ENCODE measurements around the gene IL1R1.
"Not testable (repeated sequence)": the region's sequence is repeated elsewhere in the genome, so short reads cannot be mapped to it uniquely, and the experiment has no call there.

IL1R1 gene, protein sequence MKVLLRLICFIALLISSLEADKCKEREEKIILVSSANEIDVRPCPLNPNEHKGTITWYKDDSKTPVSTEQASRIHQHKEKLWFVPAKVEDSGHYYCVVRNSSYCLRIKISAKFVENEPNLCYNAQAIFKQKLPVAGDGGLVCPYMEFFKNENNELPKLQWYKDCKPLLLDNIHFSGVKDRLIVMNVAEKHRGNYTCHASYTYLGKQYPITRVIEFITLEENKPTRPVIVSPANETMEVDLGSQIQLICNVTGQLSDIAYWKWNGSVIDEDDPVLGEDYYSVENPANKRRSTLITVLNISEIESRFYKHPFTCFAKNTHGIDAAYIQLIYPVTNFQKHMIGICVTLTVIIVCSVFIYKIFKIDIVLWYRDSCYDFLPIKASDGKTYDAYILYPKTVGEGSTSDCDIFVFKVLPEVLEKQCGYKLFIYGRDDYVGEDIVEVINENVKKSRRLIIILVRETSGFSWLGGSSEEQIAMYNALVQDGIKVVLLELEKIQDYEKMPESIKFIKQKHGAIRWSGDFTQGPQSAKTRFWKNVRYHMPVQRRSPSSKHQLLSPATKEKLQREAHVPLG

DNA sequence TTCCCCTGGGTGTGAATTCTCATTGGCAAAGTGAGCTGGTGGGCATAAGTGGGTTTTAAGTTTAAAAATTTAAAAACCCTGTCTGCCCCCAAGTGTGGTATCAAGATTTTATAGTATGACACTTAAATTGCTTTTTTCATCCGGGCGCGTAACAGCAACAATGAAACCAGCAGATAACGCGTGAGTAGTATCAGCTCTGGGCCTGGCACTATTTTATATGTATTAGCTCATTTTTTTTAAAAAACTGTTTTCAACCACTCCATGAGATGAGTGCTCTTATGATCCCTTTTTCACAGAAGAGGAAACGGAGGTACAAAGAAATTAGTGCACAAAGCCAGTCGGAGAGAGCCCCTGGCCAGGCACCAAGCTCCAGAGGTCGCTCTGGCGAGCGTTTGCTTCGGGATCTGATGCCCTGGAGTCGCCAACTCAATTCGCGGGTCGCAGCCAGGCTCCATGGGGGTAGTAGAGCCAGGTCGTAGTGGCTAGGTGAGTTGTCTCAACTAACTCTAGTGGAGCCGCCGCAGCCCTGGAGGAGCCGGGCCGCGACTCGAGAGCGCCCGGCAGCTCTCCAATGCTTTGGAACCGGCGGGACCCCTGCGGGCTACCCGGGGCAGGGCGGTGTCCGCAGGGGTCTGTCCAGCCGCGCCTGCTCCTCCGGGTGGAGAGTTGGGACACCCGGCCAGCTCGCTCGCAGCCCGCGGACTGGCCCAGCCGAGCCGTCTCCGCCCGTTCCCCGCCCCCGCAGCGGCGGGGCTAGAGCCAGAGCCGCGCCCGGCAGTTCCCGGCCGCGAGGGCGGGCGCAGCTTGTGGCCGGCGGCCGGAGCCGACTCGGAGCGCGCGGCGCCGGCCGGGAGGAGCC, at the start of gene IL1R1:
Gene IL1R1, plus strand, starts transcription at position 777 of the 859 bp plus-strand sequence. CDS start 14,979 bp downstream, outside the sequence.
- no peak for DNase-seq

DNA sequence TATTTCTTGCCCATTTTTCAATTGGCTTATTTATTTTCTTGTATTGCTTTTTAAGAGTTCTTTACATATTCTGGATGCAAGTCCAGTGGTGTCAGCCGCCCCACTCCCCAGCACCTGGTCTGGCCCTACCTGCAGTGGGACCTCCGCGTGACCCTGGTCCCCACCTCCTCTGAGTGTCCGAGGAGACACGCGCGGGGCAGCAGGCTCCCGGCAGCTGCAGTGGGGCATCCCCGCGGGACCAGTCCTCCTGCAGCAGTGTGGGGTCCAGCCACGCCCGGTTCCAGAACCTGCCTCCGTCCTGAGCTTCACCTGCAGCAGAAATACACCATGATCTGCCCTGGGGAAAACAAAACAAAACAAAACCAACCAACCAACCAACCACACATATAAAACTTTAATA, 48.9 kb upstream of the IL1R1 start:
- DNase-seq = no peak

DNA sequence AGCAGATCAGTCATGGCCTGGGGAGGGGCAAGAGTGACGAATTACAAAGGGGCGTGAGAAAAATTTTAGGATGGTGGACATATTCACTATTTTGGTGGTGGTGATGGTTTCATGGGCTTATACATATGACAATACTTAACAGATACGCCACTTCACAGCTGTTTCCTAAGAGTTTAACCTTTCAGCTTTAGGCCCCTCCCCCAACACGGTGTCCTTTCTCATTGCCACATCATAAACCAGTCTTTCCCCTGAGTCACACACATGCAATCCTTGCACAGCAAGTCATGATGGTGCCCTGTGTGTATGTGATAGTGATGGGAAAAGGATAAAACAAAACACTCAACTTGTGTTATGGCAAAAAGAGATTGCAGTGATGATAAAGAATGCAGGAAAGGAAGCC, 47.6 kb upstream of the IL1R1 start:
- DNase-seq = peak; percentile 73

DNA sequence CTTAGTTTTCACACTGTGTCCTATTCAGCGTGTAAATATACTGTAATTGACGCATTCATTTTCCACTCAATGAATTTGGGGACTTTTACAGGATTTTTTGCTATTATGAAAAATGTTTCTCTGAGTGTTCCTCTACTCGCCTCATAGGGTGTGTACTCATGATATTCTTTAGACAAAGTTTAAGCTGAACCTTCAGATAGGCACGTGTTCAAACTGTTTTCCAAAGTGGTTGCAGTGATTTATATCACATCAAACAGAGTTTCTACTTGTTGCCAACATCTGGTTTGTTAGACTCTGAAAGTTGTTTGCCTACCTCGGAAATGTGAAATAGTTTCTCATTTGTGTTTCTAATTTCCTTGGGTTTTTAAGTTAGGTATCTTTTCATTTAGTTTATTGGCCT, 46.4 kb upstream of the IL1R1 start:
- no peak for DNase-seq

DNA sequence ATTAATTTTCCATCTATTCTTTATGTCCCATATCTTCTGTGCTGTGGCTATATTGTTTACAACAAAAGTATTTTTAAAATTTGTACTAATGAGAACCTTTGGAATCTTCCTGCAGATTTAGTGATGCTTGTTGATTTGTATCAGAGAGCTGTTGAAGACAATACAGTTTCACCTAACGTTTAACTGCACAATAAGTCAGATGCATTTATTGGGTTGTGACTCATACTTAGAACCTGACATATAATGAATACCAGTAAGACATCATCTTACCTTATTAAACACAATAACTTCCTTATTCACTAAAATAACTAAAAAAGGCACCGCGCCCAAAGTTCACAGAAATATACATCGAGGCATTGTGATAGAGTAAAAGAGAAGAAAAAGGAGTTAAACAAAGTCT, 43.8 kb upstream of the IL1R1 start:
- no peak for DNase-seq

DNA sequence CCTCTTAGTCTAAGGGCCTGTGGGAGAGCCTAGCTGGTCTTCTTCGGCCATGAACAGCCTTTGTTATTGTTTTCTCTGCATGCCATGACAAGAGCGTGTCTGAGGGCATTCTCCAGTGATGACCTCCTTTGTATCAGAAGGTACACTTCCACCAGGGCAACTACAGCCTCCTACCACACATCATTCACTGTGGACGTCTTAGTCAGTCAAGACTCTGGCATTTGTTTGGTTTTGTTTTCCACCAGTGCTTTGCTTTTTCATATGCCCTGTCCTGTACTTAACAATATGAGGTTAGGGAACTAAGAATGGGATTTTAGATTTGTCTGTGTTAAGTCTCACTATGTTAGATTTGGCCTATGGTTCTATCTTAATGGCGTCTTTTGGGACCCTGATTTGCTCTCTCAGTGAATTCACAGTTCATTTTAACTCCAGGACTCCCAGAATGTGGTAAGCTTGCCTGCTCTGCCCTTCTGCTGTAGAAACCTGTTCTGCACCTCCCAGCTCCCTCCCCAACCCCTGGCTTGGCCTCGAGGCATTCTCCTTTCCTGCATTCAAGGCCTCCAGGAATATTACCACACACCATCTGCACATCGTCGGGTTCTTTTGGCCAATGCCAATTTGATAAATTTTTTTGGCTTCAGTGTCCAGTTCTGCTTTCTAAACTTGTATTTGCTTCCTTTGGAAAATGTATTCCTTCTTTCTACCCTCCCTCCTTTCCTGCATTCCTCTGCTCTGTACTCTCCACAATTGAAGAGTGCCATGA, 42.8 kb upstream of the IL1R1 start:
- DNase-seq = no peak

DNA sequence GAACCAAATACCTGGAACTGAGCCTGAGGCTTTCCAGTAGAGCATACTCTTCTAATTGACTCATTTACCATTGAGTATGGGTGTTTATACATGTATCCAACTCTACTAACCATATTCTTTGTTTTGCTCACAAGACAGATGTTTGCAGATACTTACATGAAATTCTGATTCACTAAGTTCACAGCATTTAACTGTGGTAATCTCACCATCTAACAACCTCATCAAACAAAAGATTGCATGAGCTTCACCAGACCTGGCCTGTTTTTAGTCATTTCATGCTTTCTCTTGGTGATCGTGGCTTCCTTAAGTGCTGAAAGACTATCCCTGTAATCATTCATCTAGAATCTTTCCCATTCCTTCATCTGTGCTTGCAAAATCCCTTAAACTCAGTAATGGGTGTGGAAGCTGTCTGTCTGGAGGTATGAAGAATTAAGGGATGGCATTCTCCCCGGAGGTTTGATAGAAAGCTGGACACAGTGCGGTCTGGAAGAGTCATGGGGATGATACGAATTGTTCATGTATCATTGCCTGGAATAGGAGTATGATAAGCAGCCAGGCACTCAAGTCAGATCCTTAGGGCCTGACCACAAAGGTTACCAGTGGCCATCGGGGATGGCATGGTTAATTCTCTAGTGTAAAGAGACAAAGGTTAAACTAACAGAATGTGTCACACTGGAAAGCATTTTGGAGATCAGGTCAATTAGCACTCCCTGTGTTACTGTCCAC, 42.0 kb upstream of the IL1R1 start:
- no peak for DNase-seq

DNA sequence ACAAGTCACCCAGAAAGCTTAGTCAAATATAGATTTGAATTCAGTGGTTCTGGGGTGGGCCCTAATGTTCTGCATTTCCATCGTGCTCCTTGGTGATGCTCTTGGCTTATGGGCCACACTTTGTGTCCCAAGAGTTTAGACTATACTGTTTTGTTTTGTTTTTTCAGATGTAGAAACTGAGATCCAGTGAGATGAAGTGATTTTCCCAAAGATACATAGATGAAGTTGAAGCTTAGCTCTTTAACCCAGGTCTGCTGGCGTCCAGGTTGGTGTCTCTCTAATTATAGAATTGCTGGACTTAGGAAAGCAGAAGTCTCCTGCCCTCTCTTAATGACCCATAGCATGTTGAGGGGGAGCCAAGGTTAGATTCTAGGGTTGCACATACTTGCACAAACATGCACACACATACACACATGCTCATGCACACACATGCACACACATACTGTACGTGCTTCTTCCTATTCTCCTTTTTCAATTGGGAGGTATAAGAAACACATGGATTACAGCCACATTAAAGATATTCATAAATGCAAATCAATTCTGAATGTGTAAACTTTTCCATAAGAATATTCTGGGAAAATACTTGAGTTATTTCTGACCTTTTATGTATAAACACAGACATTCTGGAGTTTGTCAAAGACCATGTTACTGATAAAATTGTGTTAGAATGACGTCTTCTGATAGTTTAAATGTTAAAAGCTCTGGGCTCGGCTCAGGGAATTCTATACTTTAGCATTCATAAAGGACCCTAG, 41.3 kb upstream of the IL1R1 start:
- DNase-seq = no peak

DNA sequence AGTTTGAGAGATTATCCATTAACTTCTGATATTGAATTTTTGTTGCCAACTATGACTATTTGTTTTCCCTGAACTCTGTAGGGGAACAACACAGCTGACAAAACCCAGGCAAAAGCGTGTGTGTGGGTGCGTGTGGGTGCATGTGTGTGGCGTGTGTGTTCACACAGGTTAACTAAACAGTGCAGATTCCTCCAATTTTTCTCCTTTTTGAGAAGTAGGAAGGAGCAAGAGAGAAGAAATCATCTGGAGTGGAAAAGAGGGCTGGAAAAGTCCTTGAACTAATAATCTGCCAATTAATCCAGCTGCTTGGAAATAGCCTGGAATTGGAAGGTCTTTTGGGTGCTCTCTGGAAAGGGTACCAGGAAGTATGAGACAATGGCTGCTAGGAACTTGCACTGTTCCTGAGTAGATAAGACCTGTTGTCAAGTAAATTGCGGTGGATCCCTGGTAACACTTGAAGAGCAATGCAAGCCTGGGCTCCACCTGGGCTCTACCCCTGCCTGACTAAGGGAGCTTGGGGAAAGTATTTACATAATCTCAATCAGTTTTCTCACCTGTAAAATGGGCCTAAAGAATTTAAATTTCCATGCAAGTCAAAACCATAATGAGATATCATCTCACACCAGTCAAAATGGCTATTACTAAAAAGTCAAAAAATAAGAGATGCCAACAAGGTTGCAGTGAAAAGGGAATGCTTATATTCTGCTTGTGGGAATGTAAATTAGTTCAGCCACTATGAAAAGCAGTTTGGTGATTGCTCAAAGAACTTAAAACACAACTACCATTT, 40.5 kb upstream of the IL1R1 start:
- DNase-seq = no peak

DNA sequence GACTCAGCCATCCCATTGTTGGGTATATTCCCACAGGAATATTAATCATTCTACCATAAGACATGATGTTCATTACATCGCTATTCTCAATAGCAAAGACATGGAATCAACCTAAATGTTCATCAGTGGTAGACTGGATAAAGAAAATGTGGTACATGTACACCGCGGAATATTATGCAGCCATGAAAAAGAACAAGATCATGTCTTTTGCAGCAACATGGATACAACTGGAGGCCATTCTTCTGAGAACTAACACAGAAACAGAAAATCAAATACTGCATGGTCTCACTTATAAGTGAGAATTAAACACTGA, 40.0 kb upstream of the IL1R1 start:
- not testable (repeated sequence) for DNase-seq

DNA sequence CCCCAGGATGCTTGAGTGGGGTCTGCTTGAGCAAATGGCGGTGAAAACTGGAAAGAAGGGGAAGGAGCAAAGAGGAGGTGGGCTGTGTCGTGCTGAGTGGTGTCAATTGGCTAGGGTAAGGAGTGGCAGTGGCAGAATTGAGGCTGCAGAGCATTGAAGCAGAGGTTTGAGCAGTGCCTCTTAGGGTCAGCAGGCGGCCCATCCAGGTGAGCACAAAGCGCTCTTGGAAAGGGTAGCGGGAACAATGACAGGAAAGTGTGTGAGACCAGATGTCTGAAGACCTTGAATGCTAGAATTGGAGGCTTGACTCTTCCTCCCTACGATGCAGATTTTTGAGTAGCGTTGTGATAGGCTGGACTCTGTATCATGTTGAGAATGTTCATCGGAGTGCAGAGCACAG, 39.3 kb upstream of the IL1R1 start:
- DNase-seq = no peak

DNA sequence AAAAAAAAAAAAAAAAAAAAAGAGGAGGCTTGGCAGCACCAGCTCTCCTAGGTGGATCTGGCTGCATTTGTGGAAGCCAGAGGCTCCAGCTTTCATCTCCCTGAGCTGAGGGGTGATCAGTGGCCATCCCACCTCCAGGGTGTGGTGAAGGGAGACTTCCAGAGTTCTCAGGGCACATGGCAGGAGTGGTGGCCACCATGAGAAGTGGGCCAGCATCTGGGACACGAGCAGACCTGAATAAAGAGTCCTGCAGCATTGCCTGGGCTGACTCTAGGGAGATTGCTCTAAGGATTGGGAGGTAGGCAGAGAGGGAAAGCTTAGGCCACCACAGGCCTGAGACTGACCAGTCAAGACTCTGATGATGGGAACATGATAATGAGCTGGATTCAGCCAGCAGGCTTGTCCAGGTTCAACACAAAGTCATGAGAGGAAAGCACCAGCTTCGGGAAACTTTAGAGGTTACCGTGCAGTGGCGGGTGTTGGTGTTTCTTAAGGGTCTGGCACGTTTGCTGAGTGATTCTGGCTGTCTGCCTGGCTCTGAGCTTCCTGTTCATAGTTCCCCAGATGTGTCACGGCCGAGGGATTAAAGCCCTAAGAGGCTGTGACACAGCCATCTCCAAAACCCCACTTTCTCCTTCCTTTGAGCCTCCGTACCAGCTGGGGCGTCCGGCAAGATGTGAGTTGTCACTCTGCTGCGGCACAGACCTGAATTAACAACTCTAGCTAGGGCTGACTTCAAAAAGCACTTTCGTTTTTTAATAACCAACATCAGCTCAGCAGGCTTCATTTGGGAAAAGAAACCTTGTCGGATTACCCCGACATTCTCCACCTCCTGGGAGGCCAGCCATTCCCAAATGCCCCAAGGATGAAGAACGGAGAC, 38.3 kb upstream of the IL1R1 start:
- DNase-seq = no peak

DNA sequence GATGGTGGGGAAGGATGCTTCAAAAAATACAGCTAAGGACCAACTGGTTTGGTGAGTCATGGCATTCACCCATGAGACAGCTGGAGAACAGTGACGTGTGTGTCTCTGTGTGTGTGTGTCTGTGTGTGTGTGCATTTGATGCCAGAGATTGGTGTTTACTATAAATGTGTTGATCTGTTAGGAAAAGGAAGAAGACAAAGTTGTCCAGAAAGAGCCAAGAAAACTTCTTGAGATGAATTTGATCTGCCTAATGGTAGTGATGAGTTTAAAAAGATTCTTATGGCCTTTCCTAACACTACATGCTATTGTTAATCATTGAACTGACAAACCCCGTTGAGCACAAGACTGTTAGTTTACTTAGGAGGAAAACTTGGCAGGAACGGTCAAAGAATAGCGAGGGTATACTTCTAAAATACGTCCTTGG, 36.4 kb upstream of the IL1R1 start:
- no peak for DNase-seq

DNA sequence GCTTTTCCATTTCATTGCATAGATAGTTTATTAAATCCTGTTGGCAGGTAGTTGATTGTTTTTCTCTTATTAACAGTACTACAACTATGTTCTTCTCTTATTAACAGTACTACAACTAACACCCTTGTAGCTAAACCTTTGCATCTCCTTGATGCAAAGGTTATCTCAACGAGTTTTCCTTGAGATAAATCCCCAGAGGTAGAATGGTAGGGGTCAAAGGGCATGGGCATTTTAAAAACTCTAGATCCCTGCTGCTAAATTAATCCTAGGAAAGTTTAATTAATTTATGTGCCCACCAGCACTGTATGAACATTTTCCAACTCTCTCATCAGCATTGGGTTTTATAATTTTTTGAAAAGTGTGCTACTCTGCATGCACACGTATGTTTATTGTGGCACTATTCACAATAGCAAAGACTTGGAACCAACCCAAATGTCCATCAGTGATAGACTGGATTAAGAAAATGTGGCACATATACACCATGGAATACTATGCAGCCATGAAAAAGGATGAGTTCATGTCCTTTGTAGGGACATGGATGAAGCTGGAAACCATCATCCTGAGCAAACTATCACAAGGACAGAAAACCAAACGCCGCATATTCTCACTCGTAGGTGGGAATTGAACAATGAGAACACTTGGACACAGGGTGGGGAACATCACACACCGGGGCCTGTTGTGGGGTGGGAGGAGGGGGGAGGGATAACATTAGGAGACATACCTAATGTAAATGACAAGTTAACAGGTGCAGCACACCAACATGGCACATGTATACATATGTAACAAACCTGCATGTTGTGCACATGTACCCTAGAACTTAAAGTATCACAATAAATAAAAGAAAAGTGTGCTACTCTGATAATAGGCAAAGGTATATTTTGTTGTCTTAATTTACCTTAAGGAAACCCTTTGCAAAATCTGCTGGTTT, 35.5 kb upstream of the IL1R1 start:
- not testable (repeated sequence) for DNase-seq

DNA sequence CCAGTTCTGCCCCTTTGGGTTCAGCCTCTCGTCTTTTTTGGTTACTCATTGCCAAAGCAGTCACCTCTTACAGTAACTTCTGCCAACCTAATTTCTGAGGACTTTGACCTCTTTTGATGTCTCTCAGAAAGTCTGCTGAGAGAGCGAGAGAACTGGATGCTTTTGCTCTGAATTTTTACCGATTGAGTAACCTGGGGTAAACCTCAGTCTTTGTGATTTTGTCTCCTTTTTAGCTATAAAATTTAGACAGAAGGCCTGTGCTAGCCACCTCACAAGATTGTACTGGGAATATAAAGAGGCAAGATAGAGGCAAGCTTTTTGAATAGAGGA, 34.8 kb upstream of the IL1R1 start:
- no peak for DNase-seq

DNA sequence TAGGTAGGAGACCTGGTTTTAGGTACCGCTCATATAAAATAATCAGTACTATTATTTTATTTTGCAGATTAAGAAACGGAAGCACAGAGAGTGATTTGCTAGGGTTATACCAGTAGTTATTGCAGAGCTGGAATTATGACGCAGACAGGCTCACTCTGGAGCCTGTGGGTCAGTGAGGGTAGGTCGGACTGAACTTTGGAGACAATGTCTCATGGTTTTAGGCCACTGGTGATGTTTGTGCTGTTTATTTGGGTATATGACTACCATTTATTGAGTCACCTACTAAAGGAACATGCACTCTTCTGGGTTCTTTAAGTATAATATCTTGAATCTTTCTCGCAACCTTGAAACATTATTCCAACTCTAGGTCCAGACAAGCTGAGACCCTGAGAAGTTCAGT, 33.5 kb upstream of the IL1R1 start:
- DNase-seq = no peak

DNA sequence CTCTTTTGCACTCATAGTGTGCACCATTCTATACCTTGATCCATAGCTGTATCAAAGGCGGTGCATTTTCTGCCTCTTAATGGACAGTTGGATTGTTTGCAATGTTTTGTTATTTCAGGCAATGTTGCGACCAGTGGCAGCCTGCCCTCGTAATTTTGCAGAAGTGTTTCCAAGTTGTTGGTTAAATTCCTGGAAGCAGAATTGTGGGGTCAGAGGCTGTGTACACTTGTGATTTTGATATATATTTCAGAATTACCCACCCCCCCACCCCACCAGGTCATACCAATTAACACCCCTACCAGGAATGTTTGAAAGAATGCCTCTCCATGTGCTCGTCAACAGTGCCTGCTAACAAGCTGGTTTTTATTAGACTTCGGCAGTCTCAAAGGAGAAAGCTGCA, 32.4 kb upstream of the IL1R1 start:
- DNase-seq = no peak

DNA sequence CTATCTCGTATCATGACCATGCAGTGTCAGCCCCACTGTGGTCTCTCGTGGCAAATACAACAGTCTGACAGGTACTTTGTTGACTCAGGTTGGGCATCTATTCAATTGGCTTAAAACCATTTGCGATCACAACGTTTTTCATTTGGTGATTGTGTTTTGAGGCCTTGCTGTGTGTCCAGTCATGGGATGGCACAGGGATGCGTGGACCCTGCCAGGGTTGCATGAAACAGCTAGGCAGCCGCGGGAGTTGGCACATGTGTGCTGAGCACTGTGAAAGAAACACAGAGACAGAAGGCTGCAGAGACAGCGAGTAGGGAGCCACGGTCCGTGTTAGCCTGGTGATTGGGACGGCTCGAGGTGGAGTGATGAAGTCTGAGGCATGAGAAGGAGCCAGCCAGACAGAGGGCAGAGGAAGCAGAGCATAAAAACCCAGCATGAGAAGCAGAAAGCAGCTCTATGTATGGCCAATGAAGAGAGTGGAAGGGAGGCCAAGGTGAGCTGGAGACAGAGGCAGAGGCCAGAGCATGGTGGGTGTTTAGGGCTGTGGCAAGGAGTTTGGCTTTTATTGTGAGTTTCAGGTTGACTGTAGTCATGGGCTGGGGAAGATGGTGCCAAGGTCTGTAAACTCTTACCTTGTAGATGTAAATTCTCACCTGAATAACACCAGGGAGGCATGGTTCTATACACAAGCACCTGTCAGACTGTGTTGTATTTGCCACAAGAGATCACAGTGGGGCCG, 31.8 kb upstream of the IL1R1 start:
- DNase-seq = no peak

Data from NK-92 treated with Interleukin-12 subunit alpha and Interleukin-12 subunit beta, amount 100 ng/mL, for 24 hours (cell line).